Measurements from ENCODE around the gene ACKR4. TPM values are rescaled to one million over a fixed set of nuclear protein-coding genes. Genes with fewer than 3 reads are reported as not detected.
"Not testable (repeated sequence)": the region's sequence is repeated elsewhere in the genome, so short reads cannot be mapped to it uniquely, and the experiment has no call there.

Gene ACKR4
- total RNA-seq, 1 donor from 2014 or later: 1.6 TPM

DNA sequence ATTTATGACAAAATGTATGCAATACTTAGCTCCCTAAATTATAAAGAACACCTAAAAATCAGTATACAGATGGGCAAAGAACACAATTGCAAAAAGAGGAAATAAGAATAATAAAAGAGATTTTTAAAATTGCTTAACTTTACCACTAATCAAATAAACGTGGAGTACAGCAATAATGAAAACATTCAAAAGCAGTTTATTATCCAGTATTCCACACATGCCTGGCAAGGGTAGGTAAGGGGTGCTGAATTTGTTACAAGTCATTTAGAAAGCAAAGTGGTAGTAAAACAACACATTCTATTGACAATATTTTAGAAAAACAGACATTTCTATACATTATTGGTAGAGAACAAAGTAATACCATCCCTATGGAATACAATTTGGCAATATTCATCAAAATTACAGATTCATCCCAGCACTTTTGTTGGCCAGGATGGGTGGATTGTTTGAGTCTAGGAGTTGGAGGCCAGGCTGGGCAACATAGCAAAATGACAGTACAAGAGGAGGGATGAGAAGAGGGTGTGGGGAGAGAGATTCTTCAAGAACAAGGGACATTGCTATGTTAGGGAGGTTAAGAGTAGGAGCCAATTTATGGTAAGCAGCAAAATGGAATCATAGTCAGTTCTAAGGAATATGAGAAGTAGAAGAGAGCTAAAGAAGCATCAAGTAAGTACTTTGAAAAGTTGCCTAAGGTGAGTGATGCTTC is 3.7 kb upstream of the ACKR4 start:
- no peak for DNase-seq (ENCODE audit: low spot score)
- intact Hi-C loops (cut with DNase I): no loop called here

GRCh38 chr3:132593947-132594323 is 3.1 kb upstream of the ACKR4 start:
- intact Hi-C loops (cut with DNase I): no loop called here
- DNase-seq (ENCODE audit: low spot score): no peak

DNA sequence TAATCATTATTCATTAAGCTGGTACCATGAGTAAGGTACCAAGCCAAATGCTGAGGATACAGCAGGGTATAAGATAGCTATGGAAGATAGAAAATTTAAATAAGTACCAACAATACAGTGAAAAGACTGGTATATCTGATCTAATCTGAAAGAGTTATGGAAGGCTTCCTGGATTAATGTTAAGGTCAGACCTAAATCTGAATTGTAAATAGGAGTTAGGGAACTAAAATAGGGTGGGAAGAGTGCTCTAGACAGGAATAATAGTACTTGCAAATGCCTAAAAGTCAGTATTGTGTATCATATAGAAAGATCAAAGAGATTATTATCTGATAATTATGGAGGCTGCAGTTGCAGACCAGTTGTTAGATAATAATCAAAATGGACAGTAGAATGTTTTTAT is 2.6 kb upstream of the ACKR4 start:
- no peak for DNase-seq (ENCODE audit: low spot score)
- intact Hi-C loops (cut with DNase I): no loop called here

DNA sequence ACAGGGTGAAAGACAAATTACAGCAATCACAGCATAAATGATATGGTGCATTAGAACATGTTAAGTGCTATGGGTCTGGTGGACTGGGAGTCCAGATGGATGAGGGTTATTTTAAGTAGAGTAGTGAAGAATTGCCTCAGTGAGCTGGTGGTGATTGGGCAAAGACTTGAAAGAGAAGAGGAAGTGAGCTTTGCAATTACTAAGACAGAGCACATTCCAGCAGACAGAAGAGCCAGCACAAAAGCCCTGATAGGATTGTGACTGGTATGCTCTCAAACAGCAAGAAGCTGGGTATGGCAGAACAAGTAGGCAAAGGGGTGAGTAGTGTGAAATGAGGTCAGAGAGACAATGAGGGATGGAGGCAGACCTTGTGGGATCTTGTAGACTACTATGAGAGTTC is 2.1 kb upstream of the ACKR4 start:
- intact Hi-C loops (cut with DNase I): no loop called here

GRCh38 chr3:132596326-132596725 is 744 bp upstream of the ACKR4 start:
- DNase-seq (ENCODE audit: low spot score): no peak
- intact Hi-C loops (cut with DNase I): no loop called here

More for the DNA sequence above, 2.1 kb upstream of the ACKR4 start:
- no peak for DNase-seq (ENCODE audit: low spot score)

- intact Hi-C loops (cut with DNase I): no loop called here
- no peak for DNase-seq (ENCODE audit: low spot score)
These were observed 590 bp downstream of the ACKR4 start for GRCh38 chr3:132597660-132598059.

- intact Hi-C loops (cut with DNase I): no loop called here
- no peak for DNase-seq (ENCODE audit: low spot score)
These were observed 1.1 kb downstream of the ACKR4 start for GRCh38 chr3:132598181-132598580.

DNA sequence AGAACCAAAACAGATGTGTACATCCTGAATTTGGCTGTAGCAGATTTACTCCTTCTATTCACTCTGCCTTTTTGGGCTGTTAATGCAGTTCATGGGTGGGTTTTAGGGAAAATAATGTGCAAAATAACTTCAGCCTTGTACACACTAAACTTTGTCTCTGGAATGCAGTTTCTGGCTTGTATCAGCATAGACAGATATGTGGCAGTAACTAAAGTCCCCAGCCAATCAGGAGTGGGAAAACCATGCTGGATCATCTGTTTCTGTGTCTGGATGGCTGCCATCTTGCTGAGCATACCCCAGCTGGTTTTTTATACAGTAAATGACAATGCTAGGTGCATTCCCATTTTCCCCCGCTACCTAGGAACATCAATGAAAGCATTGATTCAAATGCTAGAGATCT is 3.5 kb downstream of the ACKR4 start:
- DNase-seq (ENCODE audit: low spot score); intact Hi-C loops (cut with DNase I): not testable (repeated sequence)

GRCh38 chr3:132605374-132605792 is 8.3 kb downstream of the ACKR4 start:
- no peak for DNase-seq (ENCODE audit: low spot score)
- intact Hi-C loops (cut with DNase I): no loop called here

DNA sequence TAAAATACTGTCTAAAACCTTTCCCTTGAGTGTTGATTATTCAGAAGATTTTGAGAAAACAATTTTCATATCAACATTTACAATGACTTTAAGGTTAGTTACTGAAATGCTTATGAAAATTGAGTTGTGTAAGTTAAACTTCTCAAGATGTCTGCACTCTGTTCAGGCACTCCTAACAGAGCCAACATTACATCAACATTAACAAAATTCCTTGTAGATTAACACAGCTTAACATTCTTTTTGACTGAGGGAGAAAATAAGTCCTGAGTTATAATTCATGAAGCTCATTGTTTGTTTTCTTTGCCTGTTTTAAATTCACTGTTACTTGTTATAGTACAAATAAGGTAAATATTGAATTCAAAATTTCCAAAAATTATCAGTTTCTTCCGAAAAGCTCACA is 9.0 kb downstream of the ACKR4 start:
- no peak for DNase-seq (ENCODE audit: low spot score)
- intact Hi-C loops (cut with DNase I): no loop called here

DNA sequence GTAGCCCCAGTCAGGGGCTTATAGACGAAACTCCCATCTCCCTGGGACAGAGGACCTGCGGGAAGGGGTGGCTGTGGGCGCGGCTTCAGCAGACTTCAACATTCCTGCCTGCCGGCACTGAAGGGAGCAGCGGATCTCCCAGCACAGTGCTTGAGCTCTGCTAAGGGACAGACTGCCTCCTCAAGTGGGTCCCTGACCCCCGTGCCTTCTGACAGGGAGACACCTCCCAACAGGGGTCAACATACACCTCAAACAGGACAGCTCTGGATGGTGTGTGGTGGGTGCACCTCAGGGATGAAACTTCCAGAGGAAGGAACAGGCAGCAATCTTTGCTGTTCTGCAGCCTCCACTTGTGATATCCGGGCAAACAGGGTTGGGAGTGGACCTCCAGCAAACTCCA is 9.6 kb downstream of the ACKR4 start:
- intact Hi-C loops (cut with DNase I); DNase-seq (ENCODE audit: low spot score): not testable (repeated sequence)

GRCh38 chr3:132615301-132615700 is 18.2 kb downstream of the ACKR4 start:
- intact Hi-C loops (cut with DNase I); DNase-seq (ENCODE audit: low spot score): not testable (repeated sequence)

- intact Hi-C loops (cut with DNase I): no loop called here
- no peak for DNase-seq (ENCODE audit: low spot score)
These were observed 18.8 kb downstream of the ACKR4 start for GRCh38 chr3:132615881-132616280.

DNA sequence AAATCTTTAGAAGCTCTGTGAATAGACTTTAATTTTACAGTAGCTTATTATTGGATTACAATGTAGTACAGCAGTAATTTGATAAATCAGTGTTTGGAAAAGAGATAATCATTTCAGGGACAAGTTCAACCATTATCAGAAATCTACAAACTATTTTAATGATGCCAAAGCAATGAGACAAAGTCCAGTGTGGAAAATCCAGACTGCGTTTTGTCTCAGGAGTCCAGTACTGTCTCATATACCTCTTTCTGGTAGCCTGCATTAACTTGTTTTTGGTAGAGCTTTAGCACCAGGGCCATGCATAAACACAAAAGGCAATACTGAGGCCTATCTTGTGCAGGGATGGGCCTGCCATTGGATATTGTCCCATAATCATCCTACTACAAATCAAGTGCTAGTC is 19.7 kb downstream of the ACKR4 start:
- intact Hi-C loops (cut with DNase I): no loop called here

GRCh38 chr3:132622148-132622547 is 25.1 kb downstream of the ACKR4 start:
- no peak for DNase-seq (ENCODE audit: low spot score)
- intact Hi-C loops (cut with DNase I): no loop called here

More for the DNA sequence above, 19.7 kb downstream of the ACKR4 start:
- DNase-seq (ENCODE audit: low spot score): no peak

- intact Hi-C loops (cut with DNase I): no loop called here
- DNase-seq (ENCODE audit: low spot score): no peak
These were observed 25.7 kb downstream of the ACKR4 start for GRCh38 chr3:132622761-132623160.

GRCh38 chr3:132623646-132624045 is 26.6 kb downstream of the ACKR4 start:
- DNase-seq (ENCODE audit: low spot score): no peak
- intact Hi-C loops (cut with DNase I): no loop called here

GRCh38 chr3:132624790-132625189 is 27.7 kb downstream of the ACKR4 start:
- intact Hi-C loops (cut with DNase I): no loop called here
- no peak for DNase-seq (ENCODE audit: low spot score)

GRCh38 chr3:132625613-132626012 is 28.5 kb downstream of the ACKR4 start:
- intact Hi-C loops (cut with DNase I): no loop called here
- DNase-seq (ENCODE audit: low spot score): no peak

DNA sequence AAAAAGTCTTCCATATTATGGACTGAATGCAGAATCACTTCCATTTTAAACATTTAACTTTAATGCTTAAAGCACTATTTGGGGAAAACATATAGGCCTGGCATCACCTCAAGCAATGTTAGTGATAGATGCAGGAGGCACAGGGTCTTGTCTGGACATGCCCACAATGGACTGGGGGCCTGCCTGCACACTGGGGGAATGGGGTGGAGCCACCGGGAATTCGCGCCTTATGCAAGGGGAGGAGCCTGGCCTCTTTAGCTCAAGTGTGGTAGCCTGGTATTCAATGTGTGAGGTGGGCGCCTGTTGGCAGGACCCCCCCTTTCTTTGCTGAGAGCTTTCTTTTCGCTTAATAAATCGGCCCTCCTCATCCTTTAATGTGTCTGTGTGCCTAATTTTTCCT is 29.9 kb downstream of the ACKR4 start:
- DNase-seq (ENCODE audit: low spot score): no peak
- intact Hi-C loops (cut with DNase I): no loop called here

- intact Hi-C loops (cut with DNase I): no loop called here
- no peak for DNase-seq (ENCODE audit: low spot score)
These were observed 31.1 kb downstream of the ACKR4 start for GRCh38 chr3:132628157-132628556.

DNA sequence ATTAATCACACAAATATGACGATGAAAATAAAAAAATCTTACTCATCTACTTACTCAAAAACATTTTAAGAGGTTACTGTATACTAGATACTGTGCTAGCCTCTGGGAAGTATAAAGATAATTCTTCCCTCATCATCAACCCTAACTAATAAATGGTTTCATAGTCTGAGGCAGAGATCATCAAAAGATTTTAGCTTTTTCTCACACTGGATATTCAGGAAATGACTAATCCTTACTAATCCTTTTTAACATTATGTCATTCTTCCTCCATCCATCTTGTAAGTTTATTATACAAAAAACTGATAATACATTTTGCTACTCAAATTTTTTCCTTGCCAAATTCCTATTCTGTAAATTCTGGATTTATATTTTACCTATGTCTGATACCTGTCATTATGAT is 32.9 kb downstream of the ACKR4 start:
- no peak for DNase-seq (ENCODE audit: low spot score)
- intact Hi-C loops (cut with DNase I): no loop called here
